GM18519 (cell line): Measurements from ENCODE around the gene ZFYVE1.
"Not testable (repeated sequence)": the region's sequence is repeated elsewhere in the genome, so short reads cannot be mapped to it uniquely, and the experiment has no call there.

Experiments used
- ATAC-seq: cut with Tn5 transposase; IDR thresholded peaks from one replicate; pipeline ENCODE4 v1.9.1; 2021; ENCODE audit warnings: mild to moderate bottlenecking, moderate library complexity; ENCODE audit not compliant: unreplicated experiment, low FRiP score

Gene ZFYVE1, protein sequence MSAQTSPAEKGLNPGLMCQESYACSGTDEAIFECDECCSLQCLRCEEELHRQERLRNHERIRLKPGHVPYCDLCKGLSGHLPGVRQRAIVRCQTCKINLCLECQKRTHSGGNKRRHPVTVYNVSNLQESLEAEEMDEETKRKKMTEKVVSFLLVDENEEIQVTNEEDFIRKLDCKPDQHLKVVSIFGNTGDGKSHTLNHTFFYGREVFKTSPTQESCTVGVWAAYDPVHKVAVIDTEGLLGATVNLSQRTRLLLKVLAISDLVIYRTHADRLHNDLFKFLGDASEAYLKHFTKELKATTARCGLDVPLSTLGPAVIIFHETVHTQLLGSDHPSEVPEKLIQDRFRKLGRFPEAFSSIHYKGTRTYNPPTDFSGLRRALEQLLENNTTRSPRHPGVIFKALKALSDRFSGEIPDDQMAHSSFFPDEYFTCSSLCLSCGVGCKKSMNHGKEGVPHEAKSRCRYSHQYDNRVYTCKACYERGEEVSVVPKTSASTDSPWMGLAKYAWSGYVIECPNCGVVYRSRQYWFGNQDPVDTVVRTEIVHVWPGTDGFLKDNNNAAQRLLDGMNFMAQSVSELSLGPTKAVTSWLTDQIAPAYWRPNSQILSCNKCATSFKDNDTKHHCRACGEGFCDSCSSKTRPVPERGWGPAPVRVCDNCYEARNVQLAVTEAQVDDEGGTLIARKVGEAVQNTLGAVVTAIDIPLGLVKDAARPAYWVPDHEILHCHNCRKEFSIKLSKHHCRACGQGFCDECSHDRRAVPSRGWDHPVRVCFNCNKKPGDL

DNA sequence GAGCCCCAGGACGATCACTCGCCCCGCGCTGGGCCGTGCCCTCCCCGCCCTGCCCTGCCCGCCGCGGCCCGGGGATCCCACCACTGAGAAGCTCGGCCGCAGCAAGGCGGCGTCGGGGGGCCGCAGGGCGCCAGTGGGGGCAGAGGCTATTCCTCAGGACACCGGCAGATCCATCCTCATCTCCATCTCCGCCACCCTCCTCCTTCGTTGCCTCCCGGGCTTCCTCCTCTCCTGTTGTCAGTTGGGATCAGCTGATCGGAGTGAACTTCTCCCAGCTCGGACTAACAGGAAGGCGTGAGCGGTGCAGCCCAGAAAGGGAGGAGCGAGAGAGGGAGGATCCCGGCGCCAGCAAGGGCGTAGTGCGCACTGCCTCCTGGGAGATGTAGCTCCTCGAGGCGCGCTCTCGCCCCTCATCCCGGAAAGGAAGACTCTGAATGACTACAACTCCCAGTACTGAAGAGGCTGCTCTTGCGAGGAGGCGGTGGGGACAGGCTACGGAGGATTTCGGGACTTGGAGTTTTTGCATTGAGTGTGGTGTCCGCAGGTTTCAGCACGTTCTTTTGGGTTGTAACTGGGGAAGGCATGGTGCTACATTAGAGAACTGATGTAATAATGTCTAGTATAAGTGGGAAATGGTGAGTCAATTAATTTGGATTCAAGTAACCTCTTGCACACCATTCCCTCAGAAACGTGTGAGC lies at the start of gene ZFYVE1:
Gene ZFYVE1, minus strand, starts transcription at position 262 of the 698 bp plus-strand sequence. CDS start 2,598 bp downstream, outside the sequence.
- ATAC-seq = peak; percentile 95

DNA sequence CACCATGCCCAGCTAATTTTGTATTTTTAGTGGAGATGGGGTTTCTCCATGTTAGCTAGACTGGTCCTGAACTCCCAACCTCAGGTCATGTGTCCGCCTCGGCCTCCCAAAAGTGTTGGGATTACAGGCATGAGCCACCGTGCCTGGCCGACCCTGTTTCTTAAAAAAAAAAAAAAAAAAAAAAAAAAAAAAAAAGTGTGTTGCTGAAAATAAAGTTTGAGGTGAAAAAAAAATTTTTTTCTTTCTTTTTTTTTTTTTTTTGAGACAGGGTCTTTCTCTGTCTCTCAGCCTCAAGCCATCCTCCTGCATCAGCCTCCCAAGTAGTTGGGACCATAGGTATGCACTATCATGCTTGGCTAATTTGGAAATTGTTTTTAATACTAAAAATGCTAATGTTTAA lies 42.7 kb upstream of the ZFYVE1 start:
- ATAC-seq = no peak

DNA sequence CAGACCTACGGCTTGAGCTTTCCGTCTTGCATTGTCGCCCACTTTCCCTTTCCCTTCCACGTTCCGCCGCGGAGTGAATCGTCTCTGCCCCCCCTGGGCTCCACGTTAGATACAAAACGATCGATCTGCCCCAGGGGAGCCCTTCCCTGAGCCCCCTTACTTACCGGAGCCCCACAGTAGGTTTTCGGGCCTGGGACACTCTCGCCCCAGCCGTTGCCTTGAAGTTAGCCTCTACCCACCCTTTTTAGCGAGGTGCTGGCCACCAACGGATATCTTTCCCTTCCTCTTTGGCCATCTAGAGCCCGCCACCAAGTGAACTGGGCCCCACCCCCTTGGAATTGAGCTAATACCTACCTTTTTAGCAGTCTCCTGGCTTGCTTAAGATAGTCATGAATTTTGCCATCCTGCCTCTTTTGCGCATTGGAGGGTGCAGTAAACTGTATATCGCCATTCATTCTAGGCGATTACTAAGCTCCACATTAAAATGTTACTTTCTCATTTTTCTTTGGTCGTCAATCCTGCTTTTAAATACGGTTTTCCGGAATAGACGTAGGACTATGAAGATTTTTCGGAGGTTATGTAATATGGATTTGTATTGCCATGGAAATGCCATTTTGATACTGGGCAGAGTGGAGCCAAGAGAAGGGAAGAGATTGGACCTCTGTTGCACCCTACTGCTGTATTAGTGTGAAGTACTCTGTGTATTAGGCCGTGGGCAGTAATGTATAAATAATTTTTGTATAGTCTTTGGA lies 32.2 kb upstream of the ZFYVE1 start:
- ATAC-seq = no peak

DNA sequence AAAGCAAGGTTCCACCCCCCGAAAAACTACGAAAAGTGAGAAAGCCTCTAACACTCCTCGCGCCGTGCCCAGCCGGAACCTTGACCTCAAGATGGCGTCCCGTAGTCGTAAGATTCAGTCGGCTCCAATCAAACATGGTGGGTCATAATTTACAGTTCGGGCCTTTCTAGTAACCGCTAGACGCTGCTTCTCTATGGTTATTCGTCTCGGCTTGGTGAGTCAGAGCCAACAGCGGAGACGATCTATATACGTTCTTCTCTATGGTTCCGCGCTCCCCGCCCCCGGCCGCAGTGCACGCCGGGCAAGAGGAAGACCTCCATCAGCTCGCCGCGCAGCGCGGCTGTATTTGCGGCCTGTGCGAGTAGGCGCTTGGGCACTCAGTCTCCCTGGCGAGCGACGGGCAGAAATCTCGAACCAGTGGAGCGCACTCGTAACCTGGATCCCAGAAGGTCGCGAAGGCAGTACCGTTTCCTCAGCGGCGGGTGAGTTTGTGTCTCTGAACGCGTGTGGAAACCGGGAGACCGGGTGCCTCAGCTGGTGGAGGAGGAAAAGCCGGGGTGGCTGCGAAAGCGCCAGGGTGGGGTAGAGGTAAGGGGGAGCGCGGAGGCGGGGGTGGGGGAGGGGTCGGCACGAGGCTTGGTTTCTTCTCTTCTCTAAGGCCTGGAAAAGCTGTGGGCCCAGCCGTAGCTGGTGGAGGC lies 31.5 kb upstream of the ZFYVE1 start, which contains the start of gene RBM25:
Gene RBM25, plus strand, starts transcription at position 311 of the 698 bp plus-strand sequence. CDS start 13,108 bp downstream, outside the sequence.
- peak; percentile 90 for ATAC-seq

DNA sequence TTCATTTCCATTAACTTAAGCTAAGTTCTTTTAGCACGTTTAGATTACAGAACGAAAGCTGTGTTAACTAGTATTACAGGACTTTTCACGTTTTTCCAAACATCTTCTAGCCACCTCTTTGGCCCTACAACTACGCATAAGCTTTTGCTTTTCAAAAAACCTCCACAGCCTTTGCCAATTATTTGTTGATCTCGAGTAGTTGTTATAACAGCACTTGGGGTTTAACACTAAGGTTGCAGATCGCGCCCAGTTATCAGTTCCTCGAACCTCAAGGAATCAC lies 31.0 kb upstream of the ZFYVE1 start:
- ATAC-seq = no peak

DNA sequence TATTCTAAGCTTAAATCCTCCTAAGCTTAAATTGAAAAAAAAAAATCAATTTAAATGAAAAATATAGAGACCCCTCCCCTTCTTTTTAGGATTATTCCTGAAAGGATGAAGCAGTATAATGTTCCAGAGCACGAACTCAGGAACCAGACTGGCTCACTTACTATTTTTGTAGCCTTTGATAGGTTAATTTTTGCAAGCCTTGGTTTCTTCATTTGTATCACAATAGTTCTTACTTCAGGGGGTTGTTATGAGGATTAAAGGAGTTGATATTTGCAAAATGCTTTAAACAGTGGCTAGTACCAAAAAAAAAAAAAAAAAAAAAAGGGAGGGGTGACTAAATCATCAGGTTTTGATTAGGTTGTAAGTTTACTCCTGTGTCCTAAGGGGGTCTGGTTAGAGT lies 28.3 kb upstream of the ZFYVE1 start:
- ATAC-seq = no peak

DNA sequence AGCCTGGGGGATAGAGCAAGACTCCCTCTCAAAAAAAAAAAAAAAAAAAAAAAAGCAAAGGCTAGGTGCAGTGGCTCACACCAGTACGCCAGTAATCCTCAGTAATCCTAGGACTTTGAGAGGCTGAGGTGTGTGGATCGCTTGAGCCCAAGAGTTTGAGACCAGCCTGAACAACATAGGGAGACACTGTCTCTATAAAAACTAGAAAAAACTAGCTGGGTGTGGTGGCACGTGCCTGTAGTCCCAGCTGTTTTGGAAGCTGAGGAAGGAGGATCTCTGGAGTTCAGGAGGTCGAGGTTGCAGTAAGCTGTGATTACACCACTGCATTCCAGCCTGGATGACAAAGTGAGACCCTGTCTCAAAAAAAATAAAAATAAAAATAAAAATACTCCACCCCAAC lies 22.5 kb upstream of the ZFYVE1 start:
- ATAC-seq = no peak

DNA sequence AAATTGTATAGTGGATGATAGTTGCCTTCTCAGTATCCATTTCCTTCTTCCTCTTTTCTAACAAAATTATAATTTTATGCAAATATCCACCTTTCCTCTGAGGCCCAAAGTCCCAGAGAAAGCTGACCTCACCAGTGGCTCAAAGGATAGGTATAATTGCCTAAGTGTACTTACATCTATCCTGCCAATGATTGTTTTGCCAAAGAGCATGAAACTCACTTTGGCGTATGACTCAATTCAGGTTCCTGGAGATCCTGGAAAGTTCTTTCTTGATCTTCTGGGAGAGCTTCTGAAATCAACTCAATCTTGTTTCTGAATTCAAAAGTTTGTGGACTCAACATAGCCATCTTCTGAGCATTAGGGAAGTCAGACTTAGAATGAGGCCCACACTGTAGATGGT lies 20.9 kb upstream of the ZFYVE1 start:
- ATAC-seq = no peak

DNA sequence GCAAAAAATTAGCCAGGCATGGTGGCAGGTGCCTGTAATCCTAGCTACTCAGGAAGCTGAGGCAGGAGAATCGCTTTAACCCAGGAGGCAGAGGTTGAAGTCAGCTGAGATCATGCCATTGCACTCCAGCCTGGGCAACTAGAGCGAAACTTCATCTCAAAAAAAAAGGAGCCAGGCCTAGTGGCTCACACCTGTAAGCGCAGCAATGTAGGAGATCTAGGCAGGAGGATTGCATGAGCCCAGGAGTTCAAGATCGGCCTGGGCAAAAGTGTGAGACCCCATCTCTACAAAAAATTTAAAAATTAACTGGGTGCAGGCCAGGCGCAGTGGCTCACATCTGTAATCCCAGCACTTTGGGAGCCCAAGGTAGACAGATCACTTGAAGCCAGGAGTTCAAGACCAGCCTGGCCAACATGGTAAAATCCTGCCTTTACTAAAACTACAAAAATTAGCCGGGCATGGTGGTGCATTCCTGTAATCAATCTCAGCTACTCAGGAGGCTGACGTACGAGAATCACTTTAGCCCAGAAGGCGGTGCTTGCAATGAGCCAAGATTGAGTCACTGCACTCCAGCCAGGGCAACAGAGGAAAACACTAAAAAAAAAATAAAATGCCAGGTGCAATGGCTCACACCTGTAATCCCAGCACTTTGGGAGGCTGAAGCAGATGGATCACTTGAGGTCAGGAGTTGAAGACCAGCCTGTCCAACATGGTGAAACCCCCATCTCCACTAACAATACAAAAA lies 10.0 kb upstream of the ZFYVE1 start:
- not testable (repeated sequence) for ATAC-seq

DNA sequence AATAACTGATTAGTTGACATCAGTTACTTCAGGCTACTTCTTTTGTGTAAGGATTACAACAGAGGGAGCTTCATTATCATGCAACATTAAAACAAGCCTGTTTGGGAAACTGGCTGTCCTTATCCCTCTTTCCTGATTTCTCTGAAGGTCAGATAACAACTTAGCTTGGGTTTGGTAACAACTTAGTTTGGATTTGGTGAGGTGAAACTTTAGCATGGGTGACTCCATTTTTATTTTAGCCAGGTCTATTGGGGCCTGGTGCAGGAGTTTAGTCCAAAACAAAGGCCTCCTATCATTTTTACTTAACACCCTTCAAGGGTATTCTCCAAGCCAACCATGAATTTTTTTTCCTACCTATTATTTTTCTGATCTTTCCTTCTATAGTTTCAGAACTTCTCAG lies 1.1 kb upstream of the ZFYVE1 start:
- ATAC-seq = no peak

DNA sequence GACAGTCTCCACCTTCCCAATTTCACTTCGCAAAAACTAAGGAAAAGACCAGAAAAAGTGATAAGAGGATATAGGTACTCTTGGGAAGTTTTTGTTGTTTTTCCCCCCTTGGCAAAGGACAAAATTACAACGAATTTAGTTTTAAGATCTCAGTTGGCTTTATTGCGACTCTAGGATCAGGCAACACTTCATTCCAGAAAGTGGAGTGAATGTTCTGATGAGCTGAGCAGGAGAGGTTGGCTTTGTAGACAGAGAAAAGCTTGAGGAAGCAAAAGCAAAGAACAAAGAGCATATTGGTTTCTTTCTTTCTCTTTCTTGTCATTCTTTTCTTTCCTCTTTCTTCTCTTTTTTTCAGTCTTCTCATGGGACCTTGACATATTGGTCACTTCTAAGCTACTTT lies 640 bp upstream of the ZFYVE1 start:
- no peak for ATAC-seq

DNA sequence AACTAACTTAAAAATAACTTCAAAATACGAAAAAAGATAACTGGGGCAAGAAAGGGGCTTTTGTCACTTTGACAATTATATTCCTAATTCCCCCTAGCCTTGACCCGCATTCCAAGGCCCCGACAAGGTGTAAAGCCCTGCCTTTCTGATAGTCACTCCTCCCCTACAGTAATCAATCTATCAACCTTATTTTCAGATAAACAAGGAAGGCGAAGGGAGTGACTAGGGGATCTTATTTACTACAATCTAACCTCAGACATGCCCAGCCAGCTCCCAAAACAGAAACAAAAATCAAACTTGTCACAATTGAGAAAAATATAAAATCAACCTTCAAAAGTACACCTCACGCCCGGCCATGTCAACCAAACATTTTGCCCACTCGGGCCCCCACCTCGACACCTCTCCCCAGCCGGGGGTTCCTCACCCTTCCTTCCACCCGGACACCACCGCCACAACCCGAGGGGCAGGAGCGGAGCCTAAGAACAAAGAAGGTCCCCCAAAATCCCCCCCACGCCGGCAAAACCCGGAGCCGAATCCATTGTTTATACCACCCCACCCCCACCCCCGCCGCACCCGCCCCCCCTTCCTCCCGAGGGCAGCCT lies 562 bp downstream of the ZFYVE1 start:
- no peak for ATAC-seq

DNA sequence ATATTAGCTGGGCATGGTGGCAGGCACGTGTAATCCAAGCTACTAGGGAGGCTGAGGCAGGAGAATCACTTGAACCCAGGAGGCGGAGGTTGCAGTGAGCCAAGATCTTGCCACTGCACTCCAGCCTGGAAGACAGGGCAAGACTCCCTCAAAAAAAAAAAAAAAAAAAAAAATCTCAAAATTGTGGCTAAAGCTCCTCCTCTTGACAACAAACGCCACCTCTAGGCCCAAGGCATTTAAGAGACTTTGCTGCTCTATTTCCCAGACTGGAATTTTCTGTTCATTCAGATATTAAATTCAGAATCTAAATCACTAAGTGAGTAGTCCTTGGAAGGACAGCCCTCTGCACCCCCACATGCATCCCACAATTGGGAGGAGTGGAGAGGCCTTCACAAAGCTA lies 1.4 kb downstream of the ZFYVE1 start:
- ATAC-seq = no peak

DNA sequence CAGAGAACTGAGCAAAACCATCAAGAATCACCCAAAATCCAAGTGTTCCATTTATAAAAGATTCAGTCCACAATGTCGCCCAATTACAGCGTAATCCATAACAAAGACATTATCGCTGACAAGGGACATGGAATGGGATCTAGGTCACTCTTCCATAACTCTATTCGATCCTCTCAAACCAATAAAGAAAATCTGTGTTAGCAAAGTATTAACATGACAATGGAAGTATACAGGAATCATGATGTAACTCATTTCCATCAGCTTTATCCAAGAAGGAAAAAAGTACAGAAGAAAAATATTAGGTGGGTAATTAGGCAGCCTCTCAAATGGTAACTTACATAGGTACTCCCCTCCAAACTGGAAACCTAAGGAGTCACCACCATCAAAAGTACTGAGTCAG lies 4.9 kb downstream of the ZFYVE1 start:
- ATAC-seq = no peak

DNA sequence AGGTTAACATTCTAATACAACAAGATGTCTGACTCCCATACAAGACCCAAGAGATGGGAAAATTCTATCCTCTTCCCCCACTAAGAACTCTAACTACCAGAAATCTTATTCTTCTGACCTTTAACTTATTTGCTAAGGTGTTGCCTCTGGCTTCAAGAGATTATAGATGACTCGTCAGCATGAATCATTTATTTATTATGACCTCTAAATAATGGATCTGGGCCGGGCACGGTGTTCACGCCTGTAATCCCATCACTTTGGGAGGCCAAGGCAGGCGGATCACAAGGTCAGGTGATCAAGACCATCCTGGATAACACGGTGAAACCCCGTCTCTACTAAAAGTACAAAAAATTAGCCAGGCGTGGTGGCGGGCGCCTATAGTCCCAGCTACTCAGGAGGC lies 10.9 kb downstream of the ZFYVE1 start:
- not testable (repeated sequence) for ATAC-seq

DNA sequence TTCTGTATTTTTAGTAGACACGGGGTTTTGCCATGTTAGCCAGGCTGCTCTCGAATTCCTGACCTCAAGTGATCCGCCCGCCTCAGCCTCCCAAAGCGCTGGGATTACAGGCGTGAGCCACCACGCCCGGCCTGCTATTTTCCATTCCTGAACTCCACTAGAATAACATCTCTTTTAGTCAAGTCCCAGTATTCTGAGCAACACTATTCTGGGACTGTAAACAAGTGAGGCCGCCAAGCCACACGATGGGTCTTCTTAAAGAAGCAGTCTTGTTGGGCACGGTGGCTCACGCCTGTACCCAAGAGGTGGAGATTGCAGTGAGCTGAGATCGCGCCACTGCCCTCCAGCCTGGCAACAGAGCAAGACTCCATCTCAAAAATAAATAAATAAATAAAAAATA lies 11.4 kb downstream of the ZFYVE1 start:
- ATAC-seq = not testable (repeated sequence)

DNA sequence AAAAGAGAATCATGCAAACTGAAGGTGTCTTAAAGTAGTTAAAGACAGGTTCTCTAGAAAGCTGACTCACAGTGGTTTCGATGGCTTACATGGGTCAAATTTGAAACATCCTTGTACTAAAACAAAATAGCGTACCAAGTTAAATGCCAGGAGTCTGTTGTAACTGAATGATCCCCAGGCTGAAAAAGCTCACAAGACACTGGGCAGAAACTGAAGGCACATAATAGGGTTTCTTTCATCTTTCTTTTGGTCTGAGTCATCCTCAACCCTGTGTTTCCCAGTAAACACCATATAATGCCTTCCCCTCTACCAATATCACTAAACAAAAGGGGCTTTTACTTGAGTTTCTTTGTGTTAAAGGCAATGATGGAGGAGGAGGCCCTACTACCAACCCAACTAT lies 12.8 kb downstream of the ZFYVE1 start:
- ATAC-seq = peak; percentile 53

DNA sequence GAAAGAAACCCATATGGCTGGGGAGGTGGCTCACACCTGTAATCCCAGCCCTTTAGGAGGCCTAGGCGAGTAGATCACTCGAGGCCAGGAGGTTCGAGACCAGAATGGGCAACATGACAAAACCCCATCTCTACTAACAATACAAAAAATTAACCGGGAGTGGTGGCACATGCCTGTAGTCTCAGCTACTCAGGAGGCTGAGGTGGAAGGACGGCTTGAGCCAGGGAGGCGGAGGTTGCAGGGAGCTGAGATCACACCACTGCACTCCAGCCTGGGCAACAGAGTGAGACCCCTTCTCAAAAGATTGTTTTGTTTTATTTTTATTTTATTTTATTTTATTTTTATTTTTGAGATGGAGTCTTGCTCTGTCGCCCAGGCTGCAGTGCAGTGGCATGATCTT lies 15.7 kb downstream of the ZFYVE1 start:
- not testable (repeated sequence) for ATAC-seq

DNA sequence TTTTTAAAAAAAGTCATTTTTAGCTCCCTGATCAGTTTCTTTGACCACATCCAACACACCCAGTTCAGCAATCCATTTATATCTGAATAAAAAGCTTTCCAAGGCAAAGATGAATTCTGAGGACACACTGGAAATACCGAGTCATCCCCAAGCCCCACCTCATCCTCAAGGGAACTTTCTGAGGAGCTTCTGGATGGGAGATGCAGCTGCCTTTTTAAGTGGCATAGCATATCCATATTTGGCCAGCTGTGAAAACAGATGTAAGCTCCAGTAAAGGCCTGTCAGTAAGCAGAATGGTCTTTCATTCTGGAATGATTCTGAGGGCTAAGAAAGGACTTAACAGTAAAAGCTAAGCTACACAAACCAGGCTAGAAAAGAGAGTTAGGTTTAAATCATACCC lies 18.4 kb downstream of the ZFYVE1 start:
- no peak for ATAC-seq
